BLaER1 treated with 17β-estradiol and CSF1 and Interleukin-3, amounts not matched to agents 10 nM and 100 nM (cell line): ENCODE measurements around the gene ADAMTSL3.
"Not testable (repeated sequence)": the region's sequence is repeated elsewhere in the genome, so short reads cannot be mapped to it uniquely, and the experiment has no call there.

Experiments
- H3K27ac ChIP-seq, 11 experiments: shearing (Covaris generic); formaldehyde crosslinking; 2 replicates each; pipeline ENCODE4 v1.8.1; 2022
- H3K27me3 ChIP-seq, 11 experiments: shearing (Covaris generic); formaldehyde crosslinking; 2 replicates each; pipeline ENCODE4 v1.8.1; 2022
- H3K36me3 ChIP-seq, 11 experiments: shearing (Covaris generic); formaldehyde crosslinking; 2 replicates each; pipeline ENCODE4 v1.8.1; 2022
- H3K4me1 ChIP-seq, 10 experiments: shearing (Covaris generic); formaldehyde crosslinking; 2 replicates each; pipeline ENCODE4 v1.8.1; 2022
- H3K4me2 ChIP-seq, 11 experiments: shearing (Covaris generic); formaldehyde crosslinking; 2 replicates each; pipeline ENCODE4 v1.8.1; 2022
- H3K4me3 ChIP-seq, 10 experiments: shearing (Covaris generic); formaldehyde crosslinking; 2 replicates each; pipeline ENCODE4 v1.8.1; 2022
- H3K9ac ChIP-seq, 11 experiments: shearing (Covaris generic); formaldehyde crosslinking; 2 replicates each; pipeline ENCODE4 v1.8.1; 2022
- H3K9me3 ChIP-seq, 11 experiments: shearing (Covaris generic); formaldehyde crosslinking; replicated peaks in 1 of 11; 2 replicates each; pipeline ENCODE4 v1.8.1; 2022
- H4K20me1 ChIP-seq, 11 experiments: shearing (Covaris generic); formaldehyde crosslinking; 2 replicates each; pipeline ENCODE4 v1.8.1; 2022
- Cebpa-rat ChIP-seq, 11 experiments: shearing (Covaris generic); IDR thresholded peaks; 2 replicates each; pipeline ENCODE4 v1.8.1; 2022

ADAMTSL3 gene

DNA sequence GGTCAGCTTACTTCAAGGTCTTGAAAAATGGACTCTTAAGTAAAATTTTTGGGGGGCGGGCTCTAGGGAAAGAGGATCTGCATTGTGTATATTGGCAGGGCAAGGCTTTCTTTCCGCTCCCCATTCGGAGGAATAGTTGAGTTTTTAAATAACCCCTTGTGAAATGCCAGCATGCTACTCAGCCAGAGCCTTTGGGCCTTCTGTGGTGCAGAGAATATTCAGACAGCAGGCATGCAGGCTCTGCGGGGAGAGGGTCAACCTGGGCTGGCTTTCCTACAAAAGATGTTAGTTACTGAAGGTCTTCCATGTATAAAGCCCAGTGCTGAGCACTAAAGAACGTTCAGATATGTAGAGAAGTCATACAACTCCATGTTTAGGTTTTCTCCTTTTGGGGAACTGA lies 40.6 kb downstream of the ADAMTSL3 start:
- Histone ChIP-seq H3K4me1 (no peaks in the 10 kb centered on the region), H3K27me3 (no peaks in the 10 kb centered on the region), H3K4me2 (no peak overlapping the region), H3K4me3 (no peak overlapping the region), H3K9ac (no peak overlapping the region), H4K20me1 (no peaks in the 10 kb centered on the region), H3K36me3 (no peaks in the 10 kb centered on the region), H3K27ac (no peak overlapping the region), H3K9me3 (no peaks in the 10 kb centered on the region)
- no peak for TF ChIP-seq Cebpa-rat (IDR thresholded peaks at IDR 0.05)

DNA sequence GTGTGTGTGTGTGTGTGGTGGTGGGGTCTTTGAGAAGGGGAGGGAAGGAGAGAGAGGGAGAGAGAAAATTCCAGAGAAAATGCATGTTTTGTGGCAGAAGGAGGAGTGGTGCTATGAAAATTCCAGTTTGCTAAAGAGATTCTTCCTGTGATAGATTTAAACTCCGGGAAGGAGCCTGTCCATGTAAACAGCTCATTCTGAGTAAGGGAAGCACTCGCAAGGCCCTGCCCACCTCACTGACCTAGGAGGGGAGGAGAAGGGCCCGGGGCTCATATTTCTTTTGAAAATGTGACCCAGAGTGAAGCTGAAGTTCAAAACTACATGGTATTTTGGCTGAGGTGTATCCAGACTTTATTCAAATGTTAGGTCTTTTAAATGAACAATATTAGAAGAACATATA lies 41.3 kb downstream of the ADAMTSL3 start:
- H3K4me3 ChIP-seq, result no peak overlapping the region
- no peaks in the 10 kb centered on the region for H3K4me1 ChIP-seq
- H3K27me3 ChIP-seq, result no peaks in the 10 kb centered on the region
- no peaks in the 10 kb centered on the region for H4K20me1 ChIP-seq
- no peak overlapping the region for H3K4me2 ChIP-seq
- no peak for TF ChIP-seq Cebpa-rat (IDR thresholded peaks at IDR 0.05)
- H3K9me3 ChIP-seq, result no peaks in the 10 kb centered on the region
- H3K36me3 ChIP-seq, result no peaks in the 10 kb centered on the region
- no peak overlapping the region for H3K27ac ChIP-seq
- no peak overlapping the region for H3K9ac ChIP-seq

DNA sequence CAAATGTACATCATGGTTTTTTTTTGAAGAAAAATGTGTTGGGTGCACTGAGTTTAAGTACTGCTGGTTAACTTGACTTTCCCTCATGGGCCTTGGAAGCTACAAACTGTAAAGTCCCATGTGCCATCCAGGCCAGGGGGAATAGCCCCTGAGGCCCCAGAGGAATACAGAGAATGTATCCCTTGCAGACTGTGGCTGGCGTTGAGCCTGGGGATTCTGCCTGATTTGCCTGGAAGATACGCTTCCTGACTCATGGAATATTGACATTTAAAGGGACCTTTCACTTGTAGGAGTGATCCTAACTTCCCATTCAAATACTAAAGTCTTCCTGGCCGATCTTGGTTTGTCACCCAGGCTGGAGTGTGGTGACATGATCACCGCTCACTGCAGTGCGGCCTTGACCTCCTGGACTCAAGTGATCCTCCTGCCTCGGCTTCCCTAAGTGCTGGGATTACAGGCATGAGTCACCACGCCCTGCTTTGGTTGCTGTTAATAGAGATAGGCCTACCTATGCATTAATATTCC lies 42.0 kb downstream of the ADAMTSL3 start:
- no peak overlapping the region for H3K27ac ChIP-seq
- H3K4me2 ChIP-seq, result no peak overlapping the region
- no peaks in the 10 kb centered on the region for H3K27me3 ChIP-seq
- no peak for TF ChIP-seq Cebpa-rat (IDR thresholded peaks at IDR 0.05)
- peaks cover 0 to 1% (median 0%) of the 10 kb centered on the region in 11 experiments; a peak in 1 of 22 replicates for H3K9me3 ChIP-seq
- no peaks in the 10 kb centered on the region for H4K20me1 ChIP-seq
- H3K9ac ChIP-seq, result no peak overlapping the region
- no peaks in the 10 kb centered on the region for H3K36me3 ChIP-seq
- H3K4me1 ChIP-seq, result no peaks in the 10 kb centered on the region
- no peak overlapping the region for H3K4me3 ChIP-seq

DNA sequence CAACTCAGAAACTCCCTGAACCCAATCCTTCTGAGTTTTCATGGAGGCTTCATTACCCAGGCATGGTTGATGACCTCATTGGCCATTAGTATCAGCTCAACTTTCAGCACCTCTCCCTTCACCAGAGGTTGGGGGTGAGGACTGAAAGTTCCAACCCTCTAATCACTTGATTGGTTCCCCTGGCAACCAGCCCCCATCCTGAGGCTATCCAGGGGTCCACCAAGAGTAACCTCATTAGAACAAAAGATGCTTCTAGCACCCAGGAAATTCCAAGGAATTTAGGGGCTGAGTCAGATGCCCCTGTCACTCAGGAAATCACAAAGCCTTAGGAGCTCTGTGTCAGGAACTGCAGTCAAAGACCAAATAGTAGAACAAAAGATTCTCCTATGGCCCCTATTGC lies 43.8 kb downstream of the ADAMTSL3 start:
- no peaks in the 10 kb centered on the region for H3K27me3 ChIP-seq
- no peak for TF ChIP-seq Cebpa-rat (IDR thresholded peaks at IDR 0.05)
- no peaks in the 10 kb centered on the region for H3K36me3 ChIP-seq
- no peak overlapping the region for H3K4me2 ChIP-seq
- no peaks in the 10 kb centered on the region for H4K20me1 ChIP-seq
- no peaks in the 10 kb centered on the region for H3K4me1 ChIP-seq
- no peak overlapping the region for H3K27ac ChIP-seq
- H3K4me3 ChIP-seq, result no peak overlapping the region
- no peak overlapping the region for H3K9ac ChIP-seq
- H3K9me3 ChIP-seq, result peaks cover 6 to 14% (median 6%) of the 10 kb centered on the region in 11 experiments; a peak in 17 of 22 replicates

DNA sequence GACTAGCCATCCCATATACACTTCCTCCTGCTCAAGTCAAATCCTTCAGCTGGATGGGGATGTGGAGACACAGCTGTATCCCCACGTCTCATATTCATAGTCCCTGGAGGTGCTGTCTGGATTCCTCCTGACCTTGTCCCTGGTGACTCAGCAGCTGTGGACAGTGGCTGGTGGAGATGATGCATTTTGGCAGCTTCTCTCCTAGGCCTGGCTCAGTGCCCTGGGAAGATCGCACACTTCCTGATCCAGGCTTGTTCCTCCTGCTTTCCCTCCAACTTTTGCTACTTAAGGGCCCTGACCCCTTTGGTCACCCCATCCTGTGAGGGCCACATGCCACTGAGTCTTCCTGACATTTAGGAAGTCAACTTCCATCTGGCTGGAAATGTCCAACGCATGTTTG lies 44.4 kb downstream of the ADAMTSL3 start:
- H3K36me3 ChIP-seq, result no peaks in the 10 kb centered on the region
- no peak overlapping the region for H3K9ac ChIP-seq
- peaks cover 6 to 17% (median 9%) of the 10 kb centered on the region in 11 experiments; a peak in 17 of 22 replicates for H3K9me3 ChIP-seq
- H3K4me2 ChIP-seq, result no peak overlapping the region
- H3K4me3 ChIP-seq, result no peak overlapping the region
- no peak for TF ChIP-seq Cebpa-rat (IDR thresholded peaks at IDR 0.05)
- H3K4me1 ChIP-seq, result no peaks in the 10 kb centered on the region
- H3K27ac ChIP-seq, result no peak overlapping the region
- H4K20me1 ChIP-seq, result no peaks in the 10 kb centered on the region
- H3K27me3 ChIP-seq, result no peaks in the 10 kb centered on the region

DNA sequence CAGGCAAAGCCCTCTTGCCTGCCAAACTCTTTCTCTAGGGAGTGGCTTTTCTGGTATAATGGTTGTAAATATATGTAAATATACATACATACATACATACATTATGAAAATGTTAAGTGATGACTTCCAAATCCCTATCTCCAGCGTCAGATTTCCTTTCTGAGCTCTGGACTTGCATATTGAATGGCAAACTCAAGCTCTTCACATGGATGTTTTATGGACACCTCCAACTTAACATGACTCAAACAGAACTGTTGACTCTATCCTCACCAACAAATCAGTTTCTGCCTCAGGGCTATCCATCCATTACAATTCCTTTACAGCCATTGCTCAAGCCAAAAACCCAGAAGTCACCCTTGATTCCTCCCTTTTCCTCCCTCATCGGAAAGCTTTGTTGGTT lies 45.1 kb downstream of the ADAMTSL3 start:
- Histone ChIP-seq H4K20me1 (no peaks in the 10 kb centered on the region), H3K4me2 (no peak overlapping the region), H3K27ac (no peak overlapping the region), H3K9me3 (peaks cover 6 to 17% (median 9%) of the 10 kb centered on the region in 11 experiments; a peak in 17 of 22 replicates), H3K9ac (no peak overlapping the region), H3K4me1 (no peaks in the 10 kb centered on the region), H3K36me3 (no peaks in the 10 kb centered on the region), H3K27me3 (no peaks in the 10 kb centered on the region), H3K4me3 (no peak overlapping the region)
- TF ChIP-seq Cebpa-rat (IDR thresholded peaks at IDR 0.05), result no peak

DNA sequence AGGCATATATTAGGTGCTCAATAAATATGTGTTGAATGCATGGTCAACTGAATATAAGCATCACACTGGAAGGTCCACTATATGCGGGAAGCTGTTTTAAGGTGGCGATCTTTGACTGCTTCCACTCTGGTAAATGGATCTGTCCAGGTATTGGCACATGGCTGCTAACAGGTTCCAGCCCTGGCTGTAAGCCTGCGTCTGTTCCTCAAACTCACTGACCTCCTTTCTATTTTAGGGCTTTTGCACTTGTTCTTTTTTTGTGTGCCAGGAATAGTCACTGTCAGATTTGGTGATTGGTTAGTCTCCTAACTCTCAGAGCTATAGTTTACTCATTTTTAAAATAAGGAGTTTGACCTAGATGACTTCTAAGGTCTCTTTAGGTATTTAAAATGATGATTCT lies 46.2 kb downstream of the ADAMTSL3 start:
- Histone ChIP-seq H3K4me3 (no peak overlapping the region), H3K9me3 (peaks cover 6 to 17% (median 9%) of the 10 kb centered on the region in 11 experiments; a peak in 17 of 22 replicates), H3K27me3 (no peaks in the 10 kb centered on the region), H3K27ac (no peak overlapping the region), H3K9ac (no peak overlapping the region), H3K4me2 (no peak overlapping the region), H3K4me1 (no peaks in the 10 kb centered on the region), H4K20me1 (no peaks in the 10 kb centered on the region), H3K36me3 (no peaks in the 10 kb centered on the region)
- no peak for TF ChIP-seq Cebpa-rat (IDR thresholded peaks at IDR 0.05)

DNA sequence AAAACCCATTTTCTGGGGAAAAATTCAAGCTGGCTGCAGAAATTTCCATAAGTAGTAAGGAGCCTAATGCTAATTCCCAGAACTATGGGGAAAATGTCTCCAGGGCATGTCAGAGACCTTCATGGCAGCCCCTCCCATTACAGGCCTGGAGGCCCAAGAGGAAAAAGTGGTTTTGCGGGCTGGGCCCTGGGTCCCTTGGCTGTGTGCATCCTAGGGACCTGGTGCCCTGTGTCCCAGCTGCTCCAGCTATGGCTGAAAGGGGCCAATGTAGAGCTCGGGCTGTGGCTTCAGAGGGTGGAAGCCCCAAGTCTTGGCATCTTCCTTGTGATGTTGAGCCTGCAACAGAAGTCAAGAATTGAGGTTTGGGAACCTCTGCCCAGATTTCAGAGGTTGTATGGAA lies 48.4 kb downstream of the ADAMTSL3 start:
- H3K4me2 ChIP-seq, H3K4me1 ChIP-seq, H3K9ac ChIP-seq, H3K27ac ChIP-seq, H3K27me3 ChIP-seq, H3K36me3 ChIP-seq, H4K20me1 ChIP-seq, H3K4me3 ChIP-seq: not testable (repeated sequence)
- peaks cover 6 to 17% (median 9%) of the 10 kb centered on the region in 11 experiments; a peak in 17 of 22 replicates for H3K9me3 ChIP-seq

DNA sequence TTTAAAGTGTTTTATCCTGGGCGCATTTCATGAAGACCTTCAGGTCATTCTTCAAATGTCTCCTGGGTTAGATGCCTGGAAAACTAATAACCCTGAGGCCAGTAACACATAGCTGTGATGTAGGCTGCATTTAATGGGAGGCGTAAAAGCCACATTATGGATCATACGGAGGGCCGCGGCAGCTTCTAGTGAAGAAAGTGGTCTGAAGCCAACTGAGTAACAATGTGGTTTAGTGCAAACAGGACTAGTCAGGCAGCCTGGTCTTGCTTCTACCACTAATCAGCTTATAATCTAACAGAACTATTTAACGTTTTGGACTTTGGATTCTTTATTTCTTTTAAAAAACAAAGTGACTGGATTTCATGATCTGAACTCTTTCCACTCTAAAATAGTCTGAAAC lies 54.4 kb downstream of the ADAMTSL3 start:
- H3K9ac ChIP-seq, result no peak overlapping the region
- H3K9me3 ChIP-seq, result no peaks in the 10 kb centered on the region
- no peaks in the 10 kb centered on the region for H3K36me3 ChIP-seq
- no peaks in the 10 kb centered on the region for H3K27me3 ChIP-seq
- no peaks in the 10 kb centered on the region for H4K20me1 ChIP-seq
- H3K4me1 ChIP-seq, result no peaks in the 10 kb centered on the region
- H3K4me2 ChIP-seq, result no peak overlapping the region
- no peak for TF ChIP-seq Cebpa-rat (IDR thresholded peaks at IDR 0.05)
- H3K4me3 ChIP-seq, result no peak overlapping the region
- no peak overlapping the region for H3K27ac ChIP-seq

DNA sequence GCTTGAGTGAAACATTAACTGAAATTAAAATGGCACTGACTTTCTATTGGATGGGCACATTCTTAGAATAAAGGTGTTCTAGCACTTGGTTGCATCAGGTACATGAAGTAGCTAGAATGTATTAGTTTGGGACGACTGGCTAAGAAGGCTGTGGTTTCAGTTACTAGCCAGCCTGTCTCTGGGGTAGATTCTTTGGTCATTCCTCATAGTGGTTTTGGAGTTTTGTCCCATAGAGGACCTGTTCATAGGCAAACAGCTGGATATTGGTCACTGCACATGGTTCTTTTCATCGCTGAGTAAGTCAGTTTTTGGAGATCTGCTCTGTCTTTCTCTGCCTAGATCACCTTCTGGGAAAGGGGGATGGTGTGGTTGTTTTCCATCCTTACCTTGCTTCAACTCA lies 55.3 kb downstream of the ADAMTSL3 start:
- H3K36me3 ChIP-seq, result no peaks in the 10 kb centered on the region
- TF ChIP-seq Cebpa-rat (IDR thresholded peaks at IDR 0.05), result no peak
- no peak overlapping the region for H3K4me3 ChIP-seq
- no peaks in the 10 kb centered on the region for H3K27me3 ChIP-seq
- H3K27ac ChIP-seq, result no peak overlapping the region
- H3K9me3 ChIP-seq, result no peaks in the 10 kb centered on the region
- no peak overlapping the region for H3K4me2 ChIP-seq
- no peak overlapping the region for H3K9ac ChIP-seq
- no peaks in the 10 kb centered on the region for H3K4me1 ChIP-seq
- H4K20me1 ChIP-seq, result no peaks in the 10 kb centered on the region
